MM.1S (cell line): ENCODE results near the gene SRRM2.

Experiments used
- DNase-seq: peaks from one replicate; pipeline ENCODE4 v3.0.0-alpha.2; 2015
- H2AFZ ChIP-seq: fragments of 300-600 bp; sonication (generic); 2 replicates; pipeline ENCODE4 v1.6.0; 2016; ENCODE audit warnings: antibody characterized with exemption, low read length
- H3F3A ChIP-seq: fragments of 300-600 bp; sonication (generic); 2 replicates; pipeline ENCODE4 v1.6.1; 2016; ENCODE audit warnings: mild to moderate bottlenecking, antibody characterized with exemption, low read length, moderate library complexity, mixed read lengths; ENCODE audit not compliant: insufficient read depth
- H3K27ac ChIP-seq: fragments of 300-600 bp; sonication (generic); 2 replicates; pipeline ENCODE4 v1.5.1; 2016; ENCODE audit warnings: mild to moderate bottlenecking, low read length
- H3K27me3 ChIP-seq: fragments of 300-600 bp; sonication (generic); replicated peaks from 2 replicates; pipeline ENCODE4 v1.6.0; 2016; ENCODE audit warnings: low read length; ENCODE audit not compliant: insufficient read depth
- H3K36me3 ChIP-seq: fragments of 300-600 bp; sonication (generic); replicated peaks from 2 replicates; pipeline ENCODE4 v1.6.1; 2016; ENCODE audit warnings: mild to moderate bottlenecking, low read length, mixed read lengths; ENCODE audit not compliant: insufficient read depth
- H3K4me1 ChIP-seq: fragments of 300-600 bp; sonication (generic); 2 replicates; pipeline ENCODE4 v1.6.1; 2016; ENCODE audit warnings: low read length, mixed read lengths
- H3K4me2 ChIP-seq: fragments of 300-600 bp; sonication (generic); 2 replicates; pipeline ENCODE4 v1.6.0; 2016; ENCODE audit warnings: low read depth, low read length
- H3K4me3 ChIP-seq: fragments of 300-600 bp; sonication (generic); 2 replicates; pipeline ENCODE4 v1.5.1; 2016; ENCODE audit warnings: low read length, mixed read lengths
- H3K79me2 ChIP-seq: fragments of 300-600 bp; sonication (generic); 2 replicates; pipeline ENCODE4 v1.6.1; 2016; ENCODE audit warnings: mixed run types, low read length, mixed read lengths
- H3K9ac ChIP-seq: fragments of 300-600 bp; sonication (generic); 2 replicates; pipeline ENCODE4 v1.6.1; 2016; ENCODE audit warnings: low read length, mixed read lengths
- H3K9me2 ChIP-seq: fragments of 300-600 bp; sonication (generic); replicated peaks from 2 replicates; pipeline ENCODE4 v1.6.1; 2016; ENCODE audit warnings: mild to moderate bottlenecking, low read length, mixed read lengths; ENCODE audit not compliant: insufficient read depth
- H3K9me3 ChIP-seq: fragments of 300-600 bp; sonication (generic); replicated peaks from 2 replicates; pipeline ENCODE4 v1.6.1; 2016; ENCODE audit warnings: mild to moderate bottlenecking, low read length, mixed read lengths; ENCODE audit not compliant: insufficient read depth
- H4K20me1 ChIP-seq: fragments of 300-600 bp; sonication (generic); 2 replicates; pipeline ENCODE4 v1.6.1; 2016; ENCODE audit warnings: mild to moderate bottlenecking, low read length, moderate library complexity, mixed read lengths; ENCODE audit not compliant: insufficient read depth
- EZH2 ChIP-seq: fragments of 300-600 bp; sonication (generic); optimal IDR thresholded peaks from 2 replicates; pipeline ENCODE3; 2017; ENCODE audit warnings: low read depth, mild to moderate bottlenecking, antibody characterized with exemption, low read length, mixed read lengths
- EZH2phosphoT487 ChIP-seq: fragments of 300-600 bp; sonication (generic); IDR thresholded peaks from 2 replicates; pipeline ENCODE4 v1.6.1; 2018; ENCODE audit warnings: antibody characterized with exemption, low read length
- TF ChIP-seq, protein P1 (sequence below): fragments of 300-600 bp; sonication (generic); IDR thresholded peaks from 2 replicates; pipeline ENCODE4 v1.5.1; 2016; ENCODE audit warnings: antibody characterized with exemption, low read length, mixed read lengths

SRRM2 gene

DNA sequence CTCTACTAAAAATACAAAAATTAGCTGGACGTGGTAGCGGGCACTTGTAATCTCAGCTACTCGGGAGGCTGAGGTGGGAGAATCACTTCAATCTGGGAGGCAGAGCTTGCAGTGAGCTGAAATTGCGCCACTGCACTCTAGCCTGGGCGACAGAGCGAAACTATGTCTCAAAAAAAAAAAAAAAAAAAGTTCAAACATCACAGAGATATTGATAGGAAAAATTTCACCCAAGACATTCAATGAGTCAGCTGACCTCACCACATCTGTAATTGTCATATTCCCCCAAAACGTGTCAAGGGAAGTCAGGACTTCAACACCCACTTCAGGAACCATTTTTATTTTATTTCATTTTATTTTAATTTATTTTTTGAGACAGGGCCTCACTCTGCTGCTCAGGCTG is 24.4 kb upstream of the SRRM2 start:
- H3F3A ChIP-seq = no peaks in the 10 kb centered on the region
- H3K27ac ChIP-seq = no peak overlapping the region
- TF ChIP-seq EZH2 = no peak
- TF ChIP-seq EZH2phosphoT487 = no peak
- TF ChIP-seq, protein P1, sequence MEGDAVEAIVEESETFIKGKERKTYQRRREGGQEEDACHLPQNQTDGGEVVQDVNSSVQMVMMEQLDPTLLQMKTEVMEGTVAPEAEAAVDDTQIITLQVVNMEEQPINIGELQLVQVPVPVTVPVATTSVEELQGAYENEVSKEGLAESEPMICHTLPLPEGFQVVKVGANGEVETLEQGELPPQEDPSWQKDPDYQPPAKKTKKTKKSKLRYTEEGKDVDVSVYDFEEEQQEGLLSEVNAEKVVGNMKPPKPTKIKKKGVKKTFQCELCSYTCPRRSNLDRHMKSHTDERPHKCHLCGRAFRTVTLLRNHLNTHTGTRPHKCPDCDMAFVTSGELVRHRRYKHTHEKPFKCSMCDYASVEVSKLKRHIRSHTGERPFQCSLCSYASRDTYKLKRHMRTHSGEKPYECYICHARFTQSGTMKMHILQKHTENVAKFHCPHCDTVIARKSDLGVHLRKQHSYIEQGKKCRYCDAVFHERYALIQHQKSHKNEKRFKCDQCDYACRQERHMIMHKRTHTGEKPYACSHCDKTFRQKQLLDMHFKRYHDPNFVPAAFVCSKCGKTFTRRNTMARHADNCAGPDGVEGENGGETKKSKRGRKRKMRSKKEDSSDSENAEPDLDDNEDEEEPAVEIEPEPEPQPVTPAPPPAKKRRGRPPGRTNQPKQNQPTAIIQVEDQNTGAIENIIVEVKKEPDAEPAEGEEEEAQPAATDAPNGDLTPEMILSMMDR = no peak
- H3K9me2 ChIP-seq = no peaks in the 10 kb centered on the region
- H3K9me3 ChIP-seq = no peaks in the 10 kb centered on the region
- H3K4me1 ChIP-seq = no peaks in the 10 kb centered on the region
- H3K36me3 ChIP-seq = no peaks in the 10 kb centered on the region
- H2AFZ ChIP-seq = no peak overlapping the region
- H3K79me2 ChIP-seq = no peaks in the 10 kb centered on the region
- no peak overlapping the region for H3K9ac ChIP-seq
- H3K4me3 ChIP-seq = no peak overlapping the region
- no peak overlapping the region for H3K4me2 ChIP-seq
- H3K27me3 ChIP-seq = peaks cover 41% of the 10 kb centered on the region
- no peak for DNase-seq
- no peaks in the 10 kb centered on the region for H4K20me1 ChIP-seq

DNA sequence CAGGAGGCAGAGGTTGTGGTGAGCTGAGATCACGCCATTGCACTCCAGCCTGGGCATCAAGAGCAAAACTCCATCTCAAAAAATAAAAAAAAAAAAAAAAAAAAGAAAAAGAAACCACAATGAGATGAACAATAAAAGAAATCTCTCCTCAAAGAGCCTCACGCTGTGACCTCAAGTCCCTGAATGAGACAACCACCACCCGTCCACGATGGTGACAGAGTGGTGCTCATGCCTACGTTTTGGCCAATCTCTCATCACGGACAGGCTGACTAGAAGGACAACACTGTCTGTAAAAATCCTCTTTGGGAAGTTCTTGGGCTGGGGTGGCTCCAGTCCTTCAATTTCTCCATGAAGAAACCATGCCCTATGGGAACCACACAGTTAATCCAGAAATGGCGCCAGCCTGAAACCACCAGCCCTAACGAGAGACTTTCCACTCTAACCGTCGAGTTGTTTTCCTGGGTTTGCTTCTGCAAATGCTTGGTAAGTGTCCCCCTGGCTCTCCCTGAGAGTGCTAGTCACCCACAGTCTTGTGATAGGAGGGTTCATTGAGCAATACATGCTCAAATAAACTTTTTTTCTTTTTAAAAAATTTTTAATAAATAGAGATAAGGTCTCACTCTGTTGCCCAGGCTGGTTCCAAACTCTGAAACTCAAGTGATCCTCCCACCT is 17.5 kb upstream of the SRRM2 start:
- no peak overlapping the region for H3K4me2 ChIP-seq
- H3K36me3 ChIP-seq = no peaks in the 10 kb centered on the region
- H2AFZ ChIP-seq = no peak overlapping the region
- no peaks in the 10 kb centered on the region for H3K4me1 ChIP-seq
- no peaks in the 10 kb centered on the region for H3K79me2 ChIP-seq
- no peak overlapping the region for H3K9ac ChIP-seq
- DNase-seq = no peak
- no peak overlapping the region for H3K27ac ChIP-seq
- peaks cover 24% of the 10 kb centered on the region for H3K27me3 ChIP-seq
- TF ChIP-seq EZH2phosphoT487 = no peak
- TF ChIP-seq EZH2 = no peak
- TF ChIP-seq, protein P1 = no peak
- H3K9me3 ChIP-seq = no peaks in the 10 kb centered on the region
- H3F3A ChIP-seq = no peaks in the 10 kb centered on the region
- no peaks in the 10 kb centered on the region for H4K20me1 ChIP-seq
- no peak overlapping the region for H3K4me3 ChIP-seq
- H3K9me2 ChIP-seq = no peaks in the 10 kb centered on the region

DNA sequence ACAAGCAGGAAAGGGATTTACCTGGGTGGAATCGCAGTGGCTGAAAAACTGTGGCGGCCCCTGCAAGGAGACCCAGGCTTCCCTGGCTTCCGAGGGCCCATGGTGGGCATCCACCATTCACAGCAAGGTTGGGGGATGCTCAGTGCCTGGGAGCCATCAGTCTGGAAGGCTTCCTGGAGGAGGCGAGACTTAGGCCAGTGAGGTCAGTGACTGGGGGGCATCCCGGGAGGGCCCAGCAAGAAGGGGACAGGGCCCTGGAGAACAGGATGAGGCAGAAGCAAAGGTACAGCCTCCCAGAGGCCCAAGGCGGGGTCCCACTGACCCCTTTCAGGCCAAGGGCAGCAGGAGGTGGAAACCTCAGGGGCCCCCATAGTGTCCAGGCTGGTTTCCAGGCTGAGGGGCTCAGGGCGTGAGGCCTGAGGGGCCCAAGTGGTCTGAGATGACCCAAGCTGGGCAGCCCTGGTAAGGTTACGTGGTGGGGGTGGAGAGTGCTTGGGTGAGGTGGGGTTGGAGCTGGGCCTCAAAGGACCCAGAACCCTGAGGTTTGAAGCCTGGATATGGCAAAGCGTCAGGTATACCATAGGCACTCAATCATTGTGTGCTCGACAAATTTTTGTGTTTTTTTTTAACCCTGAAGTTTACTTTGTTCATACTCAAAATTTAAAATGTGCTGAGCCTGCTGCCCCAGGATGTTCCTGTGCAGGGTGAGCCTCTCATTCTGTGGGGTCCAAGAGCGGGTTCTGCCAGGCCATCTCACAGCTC is 15.8 kb upstream of the SRRM2 start:
- Histone ChIP-seq H4K20me1 (no peaks in the 10 kb centered on the region), H3K36me3 (no peaks in the 10 kb centered on the region), H3K4me3 (no peak overlapping the region), H3K27ac (no peak overlapping the region), H3K9ac (no peak overlapping the region), H3K9me2 (no peaks in the 10 kb centered on the region), H2AFZ (no peak overlapping the region), H3K4me2 (no peak overlapping the region), H3K4me1 (no peaks in the 10 kb centered on the region), H3K79me2 (no peaks in the 10 kb centered on the region), H3F3A (no peaks in the 10 kb centered on the region), H3K27me3 (peaks cover 12% of the 10 kb centered on the region), H3K9me3 (no peaks in the 10 kb centered on the region)
- TF ChIP-seq EZH2 (no peak), EZH2phosphoT487 (no peak)
- TF ChIP-seq, protein P1 = no peak
- DNase-seq = no peak
